ENCODE data around the gene PHLPP1.

The PHLPP1 gene

GRCh38 chr18:62938487-62938886 lies 223.1 kb downstream of the PHLPP1 start:
- no peak for DNase-seq (ENCODE audit: low spot score)

- DNase-seq (ENCODE audit: low spot score) = no peak
These were observed 224.1 kb downstream of the PHLPP1 start for GRCh38 chr18:62939433-62939832.

- no peak for DNase-seq (ENCODE audit: low spot score)
These were observed 224.6 kb downstream of the PHLPP1 start for GRCh38 chr18:62939926-62940325.

- no peak for DNase-seq (ENCODE audit: low spot score)
These were observed 227.2 kb downstream of the PHLPP1 start for GRCh38 chr18:62942578-62942977.

- DNase-seq (ENCODE audit: low spot score) = no peak
These were observed 229.1 kb downstream of the PHLPP1 start for GRCh38 chr18:62944454-62944853.

GRCh38 chr18:62948788-62949187 lies 233.4 kb downstream of the PHLPP1 start:
- DNase-seq (ENCODE audit: low spot score) = no peak

GRCh38 chr18:62950246-62950645 lies 234.9 kb downstream of the PHLPP1 start:
- DNase-seq (ENCODE audit: low spot score) = no peak

- no peak for DNase-seq (ENCODE audit: low spot score)
These were observed 237.5 kb downstream of the PHLPP1 start for GRCh38 chr18:62952807-62953206.

- no peak for DNase-seq (ENCODE audit: low spot score)
These were observed 238.3 kb downstream of the PHLPP1 start for GRCh38 chr18:62953663-62954062.

GRCh38 chr18:62954366-62954765 lies 239.0 kb downstream of the PHLPP1 start:
- no peak for DNase-seq (ENCODE audit: low spot score)

GRCh38 chr18:62957885-62958472 lies 242.6 kb downstream of the PHLPP1 start:
- no peak for DNase-seq (ENCODE audit: low spot score)

- DNase-seq (ENCODE audit: low spot score) = no peak
These were observed 244.1 kb downstream of the PHLPP1 start for GRCh38 chr18:62959481-62959880.

GRCh38 chr18:62963507-62963906 lies 248.2 kb downstream of the PHLPP1 start:
- no peak for DNase-seq (ENCODE audit: low spot score)

GRCh38 chr18:62964432-62964831 lies 249.1 kb downstream of the PHLPP1 start:
- peak; percentile 65 for DNase-seq (ENCODE audit: low spot score)

- no peak for DNase-seq (ENCODE audit: low spot score)
These were observed 251.7 kb downstream of the PHLPP1 start for GRCh38 chr18:62967089-62967488.

GRCh38 chr18:62973689-62974088 lies 258.3 kb downstream of the PHLPP1 start:
- no peak for DNase-seq (ENCODE audit: low spot score)

GRCh38 chr18:62974388-62974787 lies 259.0 kb downstream of the PHLPP1 start:
- DNase-seq (ENCODE audit: low spot score) = no peak

- DNase-seq (ENCODE audit: low spot score) = no peak
These were observed 259.8 kb downstream of the PHLPP1 start for GRCh38 chr18:62974928-62975675.

- no peak for DNase-seq (ENCODE audit: low spot score)
These were observed 260.4 kb downstream of the PHLPP1 start for GRCh38 chr18:62975785-62976184.

- DNase-seq (ENCODE audit: low spot score) = no peak
These were observed 260.9 kb downstream of the PHLPP1 start for GRCh38 chr18:62976227-62976626.

GRCh38 chr18:62977512-62977911 lies 262.2 kb downstream of the PHLPP1 start:
- no peak for DNase-seq (ENCODE audit: low spot score)

GRCh38 chr18:62978251-62979049 lies 263.1 kb downstream of the PHLPP1 start:
- no peak for DNase-seq (ENCODE audit: low spot score)

- DNase-seq (ENCODE audit: low spot score) = peak; percentile 90
These were observed 263.8 kb downstream of the PHLPP1 start for GRCh38 chr18:62979176-62979575.

Data from putamen (tissue), 1 donor.